Muscle layer of duodenum (tissue), 2 donors: Measurements from ENCODE around the gene SLC5A3.

ENCODE experiments used
- H3K27ac ChIP-seq: one replicate; pipeline ENCODE4 v1.7.0; 2013; ENCODE audit warnings: mild to moderate bottlenecking, low read length
- H3K27me3 ChIP-seq: one replicate; pipeline ENCODE4 v1.7.0; 2013; ENCODE audit warnings: low read depth, mild to moderate bottlenecking, control low read depth, low read length
- H3K36me3 ChIP-seq, 2 donors: one replicate each; pipeline ENCODE4 v1.7.0; 2013; ENCODE audit warnings: low read length in 2 of 2, control low read depth in 1 of 2, mild to moderate bottlenecking in 1 of 2; ENCODE audit not compliant: insufficient read depth in 2 of 2, control insufficient read depth in 1 of 2
- H3K4me1 ChIP-seq, 2 donors: one replicate each; pipeline ENCODE4 v1.7.0; 2013; ENCODE audit warnings: low read length in 2 of 2, mild to moderate bottlenecking in 2 of 2, control low read depth in 1 of 2, moderate library complexity in 1 of 2; ENCODE audit not compliant: insufficient read depth in 2 of 2, control insufficient read depth in 1 of 2
- H3K4me3 ChIP-seq, 2 donors: one replicate each; pipeline ENCODE4 v1.7.0; 2013; ENCODE audit warnings: low read length in 2 of 2, low read depth in 1 of 2, mild to moderate bottlenecking in 1 of 2
- H3K9me3 ChIP-seq, 2 donors: one replicate each; pipeline ENCODE4 v1.7.0; 2013; ENCODE audit warnings: low read length in 2 of 2, control low read depth in 1 of 2, mild to moderate bottlenecking in 1 of 2; ENCODE audit not compliant: control insufficient read depth in 1 of 2
- donor health status: healthy.

Gene SLC5A3

GRCh38 chr21:34083357-34083756 is 10.0 kb downstream of the SLC5A3 start:
- H3K4me1 ChIP-seq = peaks cover 0 to 29% of the 10 kb centered on the region in 2 donors
- no peak overlapping the region for H3K4me3 ChIP-seq
- H3K27ac ChIP-seq = no peak overlapping the region
- no peaks in the 10 kb centered on the region for H3K9me3 ChIP-seq
- H3K27me3 ChIP-seq = no peaks in the 10 kb centered on the region
- no peaks in the 10 kb centered on the region for H3K36me3 ChIP-seq

- H3K4me3 ChIP-seq = no peak overlapping the region
- H3K27me3 ChIP-seq = no peaks in the 10 kb centered on the region
- H3K36me3 ChIP-seq = no peaks in the 10 kb centered on the region
- no peak overlapping the region for H3K27ac ChIP-seq
- no peaks in the 10 kb centered on the region for H3K9me3 ChIP-seq
- peaks cover 0 to 28% of the 10 kb centered on the region in 2 donors for H3K4me1 ChIP-seq
These were observed 11.8 kb downstream of the SLC5A3 start for GRCh38 chr21:34085129-34085528.

- Histone ChIP-seq H3K4me3 (no peak overlapping the region), H3K4me1 (peaks cover 0 to 39% of the 10 kb centered on the region in 2 donors), H3K27ac (no peak overlapping the region), H3K27me3 (no peaks in the 10 kb centered on the region), H3K9me3 (no peaks in the 10 kb centered on the region), H3K36me3 (no peaks in the 10 kb centered on the region)
These were observed 13.5 kb downstream of the SLC5A3 start for GRCh38 chr21:34086887-34087306.

GRCh38 chr21:34088752-34089151 is 15.4 kb downstream of the SLC5A3 start:
- Histone ChIP-seq H3K27ac (no peak overlapping the region), H3K27me3 (no peaks in the 10 kb centered on the region), H3K4me3 (no peak overlapping the region), H3K9me3 (no peaks in the 10 kb centered on the region), H3K36me3 (no peaks in the 10 kb centered on the region), H3K4me1 (peaks cover 0 to 41% of the 10 kb centered on the region in 2 donors)

GRCh38 chr21:34091032-34091431 is 17.7 kb downstream of the SLC5A3 start:
- no peaks in the 10 kb centered on the region for H3K9me3 ChIP-seq
- H3K4me3 ChIP-seq = no peak overlapping the region
- peaks cover 0 to 9% of the 10 kb centered on the region in 2 donors for H3K36me3 ChIP-seq
- no peak overlapping the region for H3K27ac ChIP-seq
- peaks cover 0 to 41% of the 10 kb centered on the region in 2 donors for H3K4me1 ChIP-seq
- H3K27me3 ChIP-seq = no peaks in the 10 kb centered on the region

- H3K4me1 ChIP-seq = peaks cover 0 to 41% of the 10 kb centered on the region in 2 donors
- H3K27me3 ChIP-seq = no peaks in the 10 kb centered on the region
- H3K36me3 ChIP-seq = peaks cover 5 to 13% of the 10 kb centered on the region in 2 donors
These were observed 18.2 kb downstream of the SLC5A3 start for GRCh38 chr21:34091607-34092006.

GRCh38 chr21:34092262-34092921 is 19.0 kb downstream of the SLC5A3 start:
- Histone ChIP-seq H3K36me3 (peaks cover 6 to 16% of the 10 kb centered on the region in 2 donors), H3K9me3 (no peaks in the 10 kb centered on the region), H3K4me1 (peaks cover 0 to 40% of the 10 kb centered on the region in 2 donors), H3K27me3 (no peaks in the 10 kb centered on the region), H3K27ac (no peak overlapping the region), H3K4me3 (no peak overlapping the region)

More at GRCh38 chr21:34091607-34092006, 18.2 kb downstream of the SLC5A3 start:
- Histone ChIP-seq H3K9me3 (no peaks in the 10 kb centered on the region), H3K4me3 (no peak overlapping the region), H3K27ac (no peak overlapping the region)

GRCh38 chr21:34093083-34093482 is 19.7 kb downstream of the SLC5A3 start:
- peaks cover 0 to 40% of the 10 kb centered on the region in 2 donors for H3K4me1 ChIP-seq
- peaks cover 6 to 16% of the 10 kb centered on the region in 2 donors for H3K36me3 ChIP-seq
- H3K9me3 ChIP-seq = no peaks in the 10 kb centered on the region
- H3K27ac ChIP-seq = no peak overlapping the region
- H3K4me3 ChIP-seq = no peak overlapping the region
- no peaks in the 10 kb centered on the region for H3K27me3 ChIP-seq

GRCh38 chr21:34094949-34095348 is 21.6 kb downstream of the SLC5A3 start:
- Histone ChIP-seq H3K9me3 (no peaks in the 10 kb centered on the region), H3K27ac (no peak overlapping the region), H3K27me3 (no peaks in the 10 kb centered on the region), H3K4me3 (no peak overlapping the region), H3K4me1 (peaks cover 0 to 37% of the 10 kb centered on the region in 2 donors), H3K36me3 (peaks cover 6 to 16% of the 10 kb centered on the region in 2 donors)

GRCh38 chr21:34097442-34097841 is 24.1 kb downstream of the SLC5A3 start:
- H3K9me3 ChIP-seq = no peaks in the 10 kb centered on the region
- no peak overlapping the region for H3K27ac ChIP-seq
- H3K4me3 ChIP-seq = no peak overlapping the region
- H3K27me3 ChIP-seq = no peaks in the 10 kb centered on the region
- peaks cover 0 to 33% of the 10 kb centered on the region in 2 donors for H3K4me1 ChIP-seq
- H3K36me3 ChIP-seq = peaks cover 6 to 16% of the 10 kb centered on the region in 2 donors

GRCh38 chr21:34100337-34100736 is 27.0 kb downstream of the SLC5A3 start:
- Histone ChIP-seq H3K9me3 (no peaks in the 10 kb centered on the region), H3K4me1 (peaks cover 0 to 29% of the 10 kb centered on the region in 2 donors), H3K36me3 (peaks cover 6 to 10% of the 10 kb centered on the region in 2 donors), H3K27ac (no peak overlapping the region), H3K4me3 (no peak overlapping the region), H3K27me3 (no peaks in the 10 kb centered on the region)

GRCh38 chr21:34100790-34101189 is 27.4 kb downstream of the SLC5A3 start:
- Histone ChIP-seq H3K27ac (no peak overlapping the region), H3K4me3 (no peak overlapping the region), H3K36me3 (peaks cover 6 to 7% of the 10 kb centered on the region in 2 donors), H3K4me1 (peaks cover 0 to 29% of the 10 kb centered on the region in 2 donors), H3K27me3 (no peaks in the 10 kb centered on the region), H3K9me3 (no peaks in the 10 kb centered on the region)
